GM10248 (cell line): ENCODE measurements around the gene CACNA1E.

Source experiments
- CTCF ChIA-PET: fragments of 300-600 bp; sonication (Branson Sonifier 250); formaldehyde crosslinking; extraction: SDS; loops from one replicate; lab custom pipeline; 2021; ENCODE audit warnings: antibody characterized with exemption; lab: Yijun Ruan, JAX
- POLR2A ChIA-PET: fragments of 350-650 bp; sonication (Branson Sonifier 250); formaldehyde crosslinking; extraction: SDS; loops from one replicate; lab custom pipeline; 2020; ENCODE audit warnings: antibody characterized with exemption; lab: Yijun Ruan, JAX
- DNase-seq: peaks from one replicate; pipeline ENCODE4 v3.0.0; 2012; ENCODE audit errors: extremely low spot score
- CTCF ChIP-seq: IDR thresholded peaks from 2 replicates; pipeline ENCODE4 v1.5.1; 2012; ENCODE audit warnings: mild to moderate bottlenecking, low read depth; ENCODE audit errors: extremely low read depth, missing control alignments, control extremely low read depth

The CACNA1E gene

GRCh38 chr1:181618559-181618958 lies 135.2 kb downstream of the CACNA1E start:
- no peak for TF ChIP-seq CTCF
- DNase-seq = no peak
- ChIA-PET POLR2A (no interaction called here), CTCF (interaction anchor here (1.6 to 1.7 kb wide), 3 partner anchors 8 to 12 kb away, joined by 4 to 5 read pairs (median 5); no protein-coding TSS in a partner anchor)

- ChIA-PET CTCF (interaction anchor here (1.0 to 1.7 kb wide), 5 partner anchors 8 to 52 kb away, joined by 3 to 5 read pairs (median 4); no protein-coding TSS in a partner anchor), POLR2A (no interaction called here)
- no peak for DNase-seq
- no peak for TF ChIP-seq CTCF
Measured at GRCh38 chr1:181620183-181620582, 136.9 kb downstream of the CACNA1E start.

- ChIA-PET CTCF (no interaction called here), POLR2A (no interaction called here)
- no peak for DNase-seq
- no peak for TF ChIP-seq CTCF
Measured at GRCh38 chr1:181623850-181624249, 140.5 kb downstream of the CACNA1E start.

GRCh38 chr1:181626279-181626938 lies 143.1 kb downstream of the CACNA1E start:
- no peak for TF ChIP-seq CTCF
- CTCF ChIA-PET = no interaction called here
- POLR2A ChIA-PET = no interaction called here
- no peak for DNase-seq

- ChIA-PET POLR2A (no interaction called here), CTCF (interaction anchor here (1.0 to 1.2 kb wide), 2 partner anchors 11 to 29 kb away, joined by 3 to 4 read pairs; no protein-coding TSS in a partner anchor)
- no peak for DNase-seq
- TF ChIP-seq CTCF = no peak
Measured at GRCh38 chr1:181630398-181630797, 147.1 kb downstream of the CACNA1E start.

GRCh38 chr1:181630838-181631237 lies 147.5 kb downstream of the CACNA1E start:
- DNase-seq = no peak
- ChIA-PET CTCF (interaction anchor here (1.0 to 1.2 kb wide), 2 partner anchors 11 to 28 kb away, joined by 3 to 4 read pairs; no protein-coding TSS in a partner anchor), POLR2A (no interaction called here)
- TF ChIP-seq CTCF = no peak
